Breast epithelium (tissue), 4 donors: ENCODE data around the gene CMKLR1. TPM values are rescaled to one million over a fixed set of nuclear protein-coding genes. Genes with fewer than 3 reads are reported as not detected.

Experiments
- DNase-seq, 2 donors: peaks; one replicate each; pipeline ENCODE4 v3.0.0-alpha.2; 2019; ENCODE audit warnings: low spot score in 2 of 2
- H3K27ac ChIP-seq, 2 donors: fragments of 200-600 bp; sonication (generic) in 1 of 2; one replicate each; pipeline ENCODE4 v1.5.1; 2016 to 2019; ENCODE audit warnings: mild to moderate bottlenecking in 1 of 2
- H3K27me3 ChIP-seq, 2 donors: fragments of 200-600 bp; sonication (generic) in 1 of 2; one replicate each; pipeline versions ENCODE4 v1.5.1 to v1.6.0; 2017 to 2019; ENCODE audit warnings: control low read depth in 1 of 2, mild to moderate bottlenecking in 1 of 2
- H3K36me3 ChIP-seq: fragments of 200-600 bp; one replicate; pipeline ENCODE4 v1.5.1; 2019
- H3K4me1 ChIP-seq, 2 donors: fragments of 200-600 bp; sonication (generic); one replicate each; pipeline ENCODE4 v1.5.1; 2016 to 2019; ENCODE audit warnings: control low read depth in 1 of 2
- H3K4me3 ChIP-seq, 3 donors: fragments of 200-600 bp; sonication (generic); 1 replicate in 2 of 3; 2 replicates in 1 of 3; pipeline ENCODE4 v1.5.1; 2016 to 2019; ENCODE audit warnings: mild to moderate bottlenecking in 3 of 3, moderate library complexity in 2 of 3
- H3K9me3 ChIP-seq, 2 donors: fragments of 200-600 bp; sonication (generic) in 1 of 2; one replicate each; pipeline ENCODE4 v1.5.1; 2016 to 2019; ENCODE audit warnings: control low read depth in 1 of 2
- CTCF ChIP-seq, 3 donors: fragments of 450-650 bp; IDR thresholded peaks; one replicate each; pipeline ENCODE4 v1.5.1; 2016 to 2017; ENCODE audit warnings: antibody characterized with exemption in 3 of 3, mild to moderate bottlenecking in 3 of 3, moderate library complexity in 3 of 3
- POLR2A ChIP-seq: fragments of 450-650 bp; IDR thresholded peaks from one replicate; pipeline ENCODE4 v1.6.1; 2016; ENCODE audit warnings: antibody characterized with exemption, mild to moderate bottlenecking, moderate library complexity
- POLR2AphosphoS5 ChIP-seq, 3 donors: sonication (generic); formaldehyde crosslinking; IDR thresholded peaks; one replicate each; pipeline ENCODE4 v1.6.1; 2017; ENCODE audit warnings: antibody characterized with exemption in 3 of 3
- intact Hi-C: fragments of 100-400 bp; cut with DNase I; formaldehyde crosslinking; loops from one replicate; pipeline ENCODE4 v1.15.1; 2023; ENCODE audit warnings: low total_unique reads
- total RNA-seq, 3 donors: library from RNA; depleted of rRNA; stranded (reverse); fragments of >200 nt; gene quantifications; one replicate each; pipeline ENCODE4 v1.1.0, GENCODE V29; 2016

Gene CMKLR1
- total RNA-seq, 3 donors from 2014 or later: 4.9 to 30.2 (median 9.1) TPM

GRCh38 chr12:108374596-108375320 is 35.6 kb upstream of the CMKLR1 start:
- intact Hi-C loops: no loop called here
- no peaks in the 10 kb centered on the region for H3K4me1 ChIP-seq
- TF ChIP-seq CTCF (IDR thresholded peaks at IDR 0.05) (no peak), POLR2AphosphoS5 (IDR thresholded peaks at IDR 0.05) (no peak), POLR2A (no peak)
- no peak overlapping the region for H3K4me3 ChIP-seq
- no peak overlapping the region for H3K27ac ChIP-seq
- H3K36me3 ChIP-seq: no peaks in the 10 kb centered on the region
- peaks cover 11 to 39% of the 10 kb centered on the region in 2 donors for H3K9me3 ChIP-seq
- H3K27me3 ChIP-seq: no peaks in the 10 kb centered on the region
- no peak for DNase-seq

GRCh38 chr12:108373111-108373510 is 34.0 kb upstream of the CMKLR1 start:
- no peaks in the 10 kb centered on the region for H3K4me1 ChIP-seq
- peaks cover 11 to 37% of the 10 kb centered on the region in 2 donors for H3K9me3 ChIP-seq
- no peak for DNase-seq
- TF ChIP-seq CTCF (IDR thresholded peaks at IDR 0.05) (no peak), POLR2A (no peak), POLR2AphosphoS5 (IDR thresholded peaks at IDR 0.05) (no peak)
- no peak overlapping the region for H3K27ac ChIP-seq
- intact Hi-C loops: no loop called here
- no peak overlapping the region for H3K4me3 ChIP-seq
- H3K36me3 ChIP-seq: no peaks in the 10 kb centered on the region
- no peaks in the 10 kb centered on the region for H3K27me3 ChIP-seq

GRCh38 chr12:108371801-108372344 is 32.8 kb upstream of the CMKLR1 start:
- Histone ChIP-seq H3K36me3 (no peaks in the 10 kb centered on the region), H3K4me1 (no peaks in the 10 kb centered on the region), H3K9me3 (peaks cover 11 to 31% of the 10 kb centered on the region in 2 donors), H3K27ac (no peak overlapping the region), H3K27me3 (no peaks in the 10 kb centered on the region), H3K4me3 (no peak overlapping the region)
- TF ChIP-seq POLR2A (no peak), CTCF (IDR thresholded peaks at IDR 0.05) (no peak), POLR2AphosphoS5 (IDR thresholded peaks at IDR 0.05) (no peak)
- intact Hi-C loops: no loop called here
- DNase-seq: no peak

- H3K27me3 ChIP-seq: no peaks in the 10 kb centered on the region
Observed at GRCh38 chr12:108370415-108370814, 31.3 kb upstream of the CMKLR1 start.

More at GRCh38 chr12:108370415-108370814, 31.3 kb upstream of the CMKLR1 start:
- Histone ChIP-seq H3K36me3 (no peaks in the 10 kb centered on the region), H3K4me3 (no peak overlapping the region), H3K27ac (no peak overlapping the region), H3K9me3 (peaks cover 11 to 18% of the 10 kb centered on the region in 2 donors), H3K4me1 (no peaks in the 10 kb centered on the region)
- no peak for TF ChIP-seq POLR2AphosphoS5 (IDR thresholded peaks at IDR 0.05)
- TF ChIP-seq POLR2A: no peak
- no peak for TF ChIP-seq CTCF (IDR thresholded peaks at IDR 0.05)
- intact Hi-C loops: no loop called here
- DNase-seq: no peak
